Left lung (tissue), 10 donors: ENCODE results near the gene LRRC3. TPM values are rescaled to one million over a fixed set of nuclear protein-coding genes. Genes with fewer than 3 reads are reported as not detected.
"Not testable (repeated sequence)": the region's sequence is repeated elsewhere in the genome, so short reads cannot be mapped to it uniquely, and the experiment has no call there.

ENCODE experiments used
- ATAC-seq: fragments of 200-7000 bp; cut with Tn5 transposase; one replicate; pipeline ENCODE4 v1.9.1; 2020; ENCODE audit warnings: moderate library complexity
- DNase-seq, 4 donors: peaks; one replicate each; pipeline ENCODE4 v3.0.0-alpha.2; 2013 to 2020
- H3K27ac ChIP-seq, 2 donors: fragments of 200-600 bp; sonication (generic) in 1 of 2; one replicate each; pipeline versions ENCODE4 v1.5.0 to v1.8.0; 2020 to 2021
- H3K27me3 ChIP-seq, 2 donors: fragments of 200-600 bp; sonication (generic) in 1 of 2; one replicate each; pipeline versions ENCODE4 v1.5.0 to v1.8.0; 2020 to 2021
- H3K36me3 ChIP-seq, 2 donors: fragments of 200-600 bp; sonication (generic) in 1 of 2; one replicate each; pipeline versions ENCODE4 v1.5.0 to v1.8.0; 2020 to 2021
- H3K4me1 ChIP-seq, 2 donors: fragments of 200-600 bp; one replicate each; pipeline ENCODE4 v1.8.0; 2021
- H3K4me3 ChIP-seq, 2 donors: fragments of 200-600 bp; sonication (generic) in 1 of 2; one replicate each; pipeline versions ENCODE4 v1.5.0 to v1.8.0; 2020 to 2021; ENCODE audit warnings: mild to moderate bottlenecking in 1 of 2
- H3K9me3 ChIP-seq, 2 donors: fragments of 200-600 bp; sonication (generic) in 1 of 2; one replicate each; pipeline versions ENCODE4 v1.5.0 to v1.8.0; 2020 to 2021
- CTCF ChIP-seq, 2 donors: fragments of 200-600 bp; sonication (generic) in 1 of 2; IDR thresholded peaks; one replicate each; pipeline versions ENCODE4 v1.5.0 to v1.8.0; 2021; ENCODE audit warnings: antibody characterized with exemption in 2 of 2
- intact Hi-C, 2 donors: fragments of 100-400 bp; cut with DNase I; formaldehyde crosslinking; loops; one replicate each; pipeline versions ENCODE4 v1.11.2 to v1.14.2; 2022
- polyA plus RNA-seq, 6 donors: library from polyadenylated mRNA; unstranded; fragments of 120-200 nt; gene quantifications; one replicate each; pipeline ENCODE4 v1.2.1, GENCODE V29; 2013; ENCODE audit not compliant: insufficient read length in 6 of 6
- total RNA-seq, 2 donors: library from RNA; stranded (reverse); fragmentation: NEBNext Ultra II Directional; extraction: Animal tissue kit (Norgen Biotek cat#: 25700); gene quantifications; one replicate each; pipeline ENCODE4 v1.2.1, GENCODE V29; 2021
- donor health status: DM: no; HTN: yes; CAD: no.
- donor health status: DM: no; HTN: no; CAD: no.

Gene LRRC3
- total and polyA plus RNA-seq, 8 donors, result 2.4 to 7.0 (median 6.0) TPM

DNA sequence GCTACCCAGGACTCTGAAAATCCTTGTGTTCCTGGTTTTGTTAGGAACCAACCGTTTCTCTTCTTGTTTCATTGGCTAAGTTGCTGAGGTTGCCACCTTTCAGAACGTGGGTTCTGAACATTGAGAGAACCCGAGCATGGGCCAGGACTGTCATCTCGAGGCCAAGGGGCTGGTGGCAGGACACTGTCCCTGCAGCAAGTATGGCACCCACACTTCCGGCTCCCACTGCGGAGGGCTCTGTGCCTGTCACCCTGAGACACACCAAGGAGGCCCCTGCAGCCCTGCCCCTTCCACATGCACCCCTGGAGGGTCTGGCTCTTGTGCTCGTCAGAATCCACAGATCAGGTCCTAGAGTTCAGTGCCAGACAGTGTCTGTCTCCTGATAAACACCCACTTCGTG, 39.1 kb upstream of the LRRC3 start:
- Histone ChIP-seq H3K27ac (no peak overlapping the region), H3K9me3 (no peaks in the 10 kb centered on the region), H3K27me3 (peaks cover 0 to 22% of the 10 kb centered on the region in 2 donors), H3K4me3 (no peak overlapping the region), H3K36me3 (peaks cover 0 to 62% of the 10 kb centered on the region in 2 donors), H3K4me1 (no peaks in the 10 kb centered on the region)
- intact Hi-C loops, result loop anchor here in 1 of 2 donors (5.0 kb wide), 1 partner anchor 81 kb away; no protein-coding TSS in a partner anchor
- no peak for TF ChIP-seq CTCF (IDR thresholded peaks at IDR 0.05)
- DNase-seq (peak in 2 of 4 donors; percentile 12 to 31), ATAC-seq (no peak)

GRCh38 chr21:44417621-44418107, 37.6 kb upstream of the LRRC3 start:
- intact Hi-C loops, result loop anchor here in 1 of 2 donors (5.0 kb wide), 1 partner anchor 80 kb away; no protein-coding TSS in a partner anchor
- H3K27ac ChIP-seq, H3K9me3 ChIP-seq, ATAC-seq, H3K4me3 ChIP-seq, H3K4me1 ChIP-seq: not testable (repeated sequence)
- H3K36me3 ChIP-seq, result peaks cover 0 to 74% of the 10 kb centered on the region in 2 donors
- peak in 2 of 4 donors; percentile 7 to 35 for DNase-seq
- peaks cover 0 to 22% of the 10 kb centered on the region in 2 donors for H3K27me3 ChIP-seq

DNA sequence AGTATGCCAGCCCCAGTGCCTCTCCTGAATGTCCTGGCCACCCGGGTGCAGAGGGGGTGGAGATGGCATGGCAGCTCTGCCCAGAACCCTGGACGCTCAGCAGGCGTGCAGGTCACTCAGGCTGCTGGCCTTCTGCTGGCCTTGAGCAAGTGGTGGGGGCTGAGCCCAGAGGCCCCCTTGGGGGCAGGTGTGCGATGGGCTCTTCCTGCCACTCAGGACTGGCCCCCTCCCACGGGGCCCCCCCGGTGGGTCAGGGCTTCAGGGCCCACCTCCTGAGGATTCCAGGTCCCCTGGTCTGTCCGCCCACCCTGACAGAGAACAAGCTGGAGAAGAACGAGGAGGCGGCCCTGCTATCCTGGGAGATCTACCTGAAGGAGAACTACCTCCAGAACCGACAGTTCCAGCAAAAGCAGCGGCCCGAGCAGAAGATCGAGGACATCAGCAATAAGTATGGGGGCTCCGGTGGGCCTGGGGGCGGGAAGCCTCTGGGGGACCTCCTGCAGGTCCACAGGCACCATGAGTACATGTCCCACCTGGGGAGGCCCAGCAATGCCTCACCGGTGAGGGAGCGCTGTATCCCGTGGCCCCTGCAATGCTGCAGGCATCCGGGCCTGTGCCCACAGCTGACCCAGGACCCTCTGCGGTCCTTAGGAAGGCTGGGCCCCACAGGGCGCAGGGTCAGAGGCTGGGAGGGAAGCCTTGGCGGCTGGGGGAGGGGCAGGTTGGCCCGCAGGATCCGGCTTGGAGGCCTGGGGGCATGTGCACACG, 37.0 kb upstream of the LRRC3 start:
- intact Hi-C loops, result loop anchor here in 1 of 2 donors (5.0 kb wide), 1 partner anchor 79 kb away; no protein-coding TSS in a partner anchor
- ATAC-seq (no peak), DNase-seq (peak in 2 of 4 donors; percentile 14 to 58)
- H3K9me3 ChIP-seq, result no peaks in the 10 kb centered on the region
- no peak for TF ChIP-seq CTCF (IDR thresholded peaks at IDR 0.05)
- no peaks in the 10 kb centered on the region for H3K4me1 ChIP-seq
- H3K4me3 ChIP-seq, result no peak overlapping the region
- no peak overlapping the region for H3K27ac ChIP-seq
- H3K27me3 ChIP-seq, result peaks cover 0 to 22% of the 10 kb centered on the region in 2 donors
- peaks cover 0 to 76% of the 10 kb centered on the region in 2 donors for H3K36me3 ChIP-seq

GRCh38 chr21:44418876-44419230, 36.5 kb upstream of the LRRC3 start:
- H3K9me3 ChIP-seq, result no peaks in the 10 kb centered on the region
- no peak for TF ChIP-seq CTCF (IDR thresholded peaks at IDR 0.05)
- DNase-seq, result peak in 1 of 4 donors; percentile 12
- H3K4me3 ChIP-seq, result no peak overlapping the region
- peaks cover 0 to 76% of the 10 kb centered on the region in 2 donors for H3K36me3 ChIP-seq
- no peak for ATAC-seq
- H3K4me1 ChIP-seq, result no peaks in the 10 kb centered on the region
- H3K27me3 ChIP-seq, result peaks cover 0 to 21% of the 10 kb centered on the region in 2 donors
- no peak overlapping the region for H3K27ac ChIP-seq
- intact Hi-C loops, result loop anchor here in 1 of 2 donors (5.0 kb wide), 1 partner anchor 78 kb away; no protein-coding TSS in a partner anchor

DNA sequence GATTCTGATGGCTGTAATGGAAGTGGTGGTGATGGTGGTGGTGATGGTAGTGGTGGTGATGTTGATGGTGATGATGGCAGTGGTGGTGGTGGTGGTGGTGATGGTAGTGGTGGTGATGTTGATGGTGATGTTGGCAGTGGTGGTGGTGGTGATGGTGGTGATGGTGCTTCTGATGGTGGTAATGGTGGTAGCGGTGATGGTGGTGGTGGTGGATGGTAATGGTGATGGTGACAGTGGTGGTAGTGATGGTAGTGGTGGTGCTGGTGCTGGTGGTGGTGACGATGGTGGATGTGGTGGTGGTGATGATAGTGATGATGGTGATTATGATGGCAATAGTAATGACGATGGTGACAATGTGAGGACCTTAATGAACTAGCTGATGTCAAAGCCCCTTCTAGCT, 35.6 kb upstream of the LRRC3 start:
- DNase-seq (peak in 1 of 4 donors; percentile 2), ATAC-seq (no peak)
- intact Hi-C loops, result loop anchor here in 1 of 2 donors (5.0 kb wide), 1 partner anchor 78 kb away; no protein-coding TSS in a partner anchor

More for the DNA sequence above, 35.6 kb upstream of the LRRC3 start:
- Histone ChIP-seq H3K27me3 (peaks cover 0 to 22% of the 10 kb centered on the region in 2 donors), H3K9me3 (no peaks in the 10 kb centered on the region), H3K27ac (no peak overlapping the region), H3K4me3 (no peak overlapping the region), H3K36me3 (peaks cover 0 to 76% of the 10 kb centered on the region in 2 donors), H3K4me1 (no peaks in the 10 kb centered on the region)
- TF ChIP-seq CTCF (IDR thresholded peaks at IDR 0.05), result no peak
